GM18873 (cell line): ENCODE data around the gene NHEJ1.

ENCODE experiments used
- ATAC-seq: cut with Tn5 transposase; IDR thresholded peaks from one replicate; pipeline ENCODE4 v1.9.1; 2021; ENCODE audit warnings: mild to moderate bottlenecking, moderate library complexity, moderate number of reproducible peaks; ENCODE audit not compliant: unreplicated experiment, low FRiP score

Gene NHEJ1

DNA sequence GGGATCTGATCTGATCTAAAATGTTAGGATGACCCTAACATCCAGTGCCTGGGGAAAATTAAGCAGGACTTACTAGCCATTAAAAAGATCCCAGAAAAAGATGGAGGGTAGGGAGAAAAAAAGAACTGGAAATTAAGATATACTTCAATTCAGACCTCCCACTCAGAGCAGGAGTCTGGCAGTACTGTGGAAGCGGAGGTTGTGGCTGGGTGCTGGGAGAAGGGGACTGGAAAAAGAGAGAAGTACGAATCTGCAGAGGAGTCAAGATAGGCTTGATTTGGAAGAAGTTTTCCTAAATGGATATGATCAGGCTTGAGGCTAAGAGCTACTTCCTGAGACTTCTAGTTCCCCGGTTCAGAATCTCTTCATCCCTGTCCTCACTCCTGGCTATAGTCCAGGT lies 66.4 kb downstream of the NHEJ1 start:
- no peak for ATAC-seq

- no peak for ATAC-seq
Observed at GRCh38 chr2:219090436-219091299, 69.9 kb downstream of the NHEJ1 start.

GRCh38 chr2:219089330-219089729 lies 71.3 kb downstream of the NHEJ1 start:
- no peak for ATAC-seq

- no peak for ATAC-seq
Observed at GRCh38 chr2:219087848-219088247, 72.8 kb downstream of the NHEJ1 start.

- ATAC-seq = no peak
Observed at GRCh38 chr2:219087361-219087760, 73.3 kb downstream of the NHEJ1 start.

GRCh38 chr2:219086196-219086595 lies 74.4 kb downstream of the NHEJ1 start:
- no peak for ATAC-seq

- no peak for ATAC-seq
Observed at GRCh38 chr2:219084791-219085190, 75.8 kb downstream of the NHEJ1 start.

GRCh38 chr2:219082332-219082958 lies 78.2 kb downstream of the NHEJ1 start:
- no peak for ATAC-seq

DNA sequence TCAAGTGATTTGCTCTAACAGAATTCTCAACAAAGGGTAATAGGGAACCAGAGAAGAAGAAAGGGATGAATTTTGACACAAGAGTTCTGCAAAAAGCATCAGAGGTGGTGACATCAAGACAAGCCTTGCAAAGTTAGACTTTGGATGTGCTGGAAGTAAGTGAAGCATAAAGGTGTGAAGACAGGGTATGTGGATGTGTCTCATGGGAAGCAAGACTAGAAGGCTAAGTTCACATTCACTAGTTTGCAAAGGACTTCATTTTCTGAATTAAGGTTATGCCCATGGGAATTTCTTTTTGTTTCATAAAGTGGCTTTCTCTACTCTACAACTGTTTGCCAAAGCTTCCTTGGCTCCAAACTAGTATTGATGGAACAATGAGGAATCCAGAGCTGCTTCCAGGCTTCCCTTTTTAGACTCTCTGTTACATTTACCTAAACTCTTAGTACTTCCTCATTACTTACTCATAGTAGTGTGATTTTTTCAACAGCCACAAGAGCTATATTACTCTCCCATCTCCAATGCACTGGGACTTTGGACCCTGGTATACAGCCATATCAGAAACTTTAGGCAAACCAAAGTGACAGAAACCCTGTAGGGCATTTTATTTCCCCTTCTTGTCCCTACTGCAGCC lies 78.8 kb downstream of the NHEJ1 start:
- no peak for ATAC-seq

DNA sequence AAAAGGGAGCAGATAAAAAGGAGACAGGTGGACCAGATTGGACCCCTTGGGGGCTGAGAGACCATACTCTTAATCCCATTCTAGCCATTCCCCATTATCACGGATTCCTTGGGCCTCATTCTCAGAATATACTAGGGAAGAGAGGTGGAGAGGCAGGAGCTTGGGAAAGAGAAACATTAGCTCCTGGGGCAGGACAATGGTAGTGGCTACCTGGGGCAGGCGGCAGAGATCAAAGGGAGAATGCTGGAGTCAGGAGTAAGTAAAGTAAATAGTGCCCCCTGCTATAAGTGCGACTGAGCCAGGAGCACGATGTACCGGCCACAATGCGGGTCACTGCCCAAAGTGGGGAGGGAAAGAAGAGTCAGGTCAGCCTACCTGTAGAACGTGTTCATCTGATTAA lies 79.5 kb downstream of the NHEJ1 start:
- ATAC-seq = no peak

GRCh38 chr2:219079417-219079816 lies 81.2 kb downstream of the NHEJ1 start:
- no peak for ATAC-seq

DNA sequence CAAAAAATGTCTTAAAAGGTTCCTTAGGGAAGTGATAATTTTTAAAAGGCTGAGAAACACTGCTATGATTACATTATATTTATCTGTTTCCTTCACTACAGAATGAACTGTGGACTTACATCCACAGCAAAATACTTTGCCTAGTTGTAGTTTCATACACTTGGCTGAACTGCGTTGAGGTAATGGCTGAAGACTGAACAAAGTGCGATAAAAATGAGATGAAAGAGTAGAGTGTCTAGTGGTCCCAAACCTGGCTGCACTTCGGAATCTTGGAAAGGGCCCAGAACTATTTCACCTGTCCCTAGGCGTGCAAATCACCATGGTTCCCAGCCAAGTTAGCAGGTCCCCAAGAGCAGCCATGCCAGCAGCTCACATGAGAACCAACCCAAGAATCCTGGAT lies 81.7 kb downstream of the NHEJ1 start:
- no peak for ATAC-seq

- ATAC-seq = no peak
Observed at GRCh38 chr2:219078126-219078525, 82.5 kb downstream of the NHEJ1 start.

GRCh38 chr2:219076253-219076652 lies 84.4 kb downstream of the NHEJ1 start:
- ATAC-seq = no peak

DNA sequence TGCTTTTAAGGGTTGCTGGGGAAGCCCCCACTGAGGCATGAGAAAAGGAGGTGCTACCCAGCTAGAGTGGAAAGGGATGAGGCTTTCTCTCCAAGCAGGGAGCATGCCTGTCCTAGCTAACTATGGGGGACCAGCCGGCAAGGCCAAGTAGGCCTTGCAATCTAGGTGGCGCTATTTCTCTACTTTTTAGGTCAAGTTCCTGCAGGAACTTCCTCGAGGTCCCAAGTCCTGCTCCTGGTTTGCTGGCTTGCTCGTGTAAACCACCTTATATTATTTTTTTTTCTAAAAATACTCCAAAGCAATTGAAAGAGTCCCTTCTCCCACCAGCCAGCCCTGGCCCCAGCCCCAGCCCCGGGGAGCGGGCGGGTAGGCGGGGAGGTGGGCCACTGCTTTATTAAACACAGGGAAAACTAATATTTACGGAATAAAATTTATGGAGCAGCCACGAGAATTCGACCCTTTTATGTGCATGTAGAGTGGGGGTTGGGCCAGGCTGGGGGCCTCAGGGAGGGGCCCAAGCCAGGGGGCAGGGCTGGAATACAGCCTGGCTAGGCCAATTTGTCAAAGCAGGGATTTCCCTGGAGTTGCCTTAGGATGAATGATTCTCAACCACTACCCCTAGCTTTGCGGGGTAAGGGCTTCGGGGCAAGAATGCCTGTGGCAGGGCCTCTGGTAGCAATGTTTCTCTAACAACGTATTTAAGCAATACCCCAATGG lies 87.0 kb downstream of the NHEJ1 start:
- no peak for ATAC-seq

DNA sequence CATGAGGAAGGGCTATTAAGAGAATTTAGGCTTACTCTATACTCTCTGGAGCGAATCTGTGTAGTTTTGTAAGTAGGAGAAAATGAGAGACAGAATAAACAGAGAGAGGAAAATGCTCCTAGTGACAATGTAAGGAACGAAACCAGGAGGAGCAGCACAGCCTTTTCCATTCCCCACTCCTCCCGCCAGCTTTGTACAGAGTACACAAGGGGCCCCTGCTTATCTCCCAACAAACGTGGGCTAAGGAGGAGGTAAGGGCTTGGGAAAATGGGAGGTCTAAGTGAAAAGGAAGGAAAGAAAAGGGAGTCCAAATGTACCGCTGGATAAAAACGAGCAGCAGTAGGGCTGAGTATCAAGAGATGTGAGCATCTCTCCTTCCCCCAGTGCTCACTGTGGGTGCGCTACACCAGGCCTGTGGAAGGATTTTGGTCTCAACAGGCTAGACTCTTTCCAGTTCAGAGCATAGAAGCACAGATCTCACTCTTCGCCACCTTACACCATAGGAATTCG lies 87.8 kb downstream of the NHEJ1 start:
- no peak for ATAC-seq

GRCh38 chr2:219071131-219071816 lies 89.3 kb downstream of the NHEJ1 start:
- no peak for ATAC-seq

DNA sequence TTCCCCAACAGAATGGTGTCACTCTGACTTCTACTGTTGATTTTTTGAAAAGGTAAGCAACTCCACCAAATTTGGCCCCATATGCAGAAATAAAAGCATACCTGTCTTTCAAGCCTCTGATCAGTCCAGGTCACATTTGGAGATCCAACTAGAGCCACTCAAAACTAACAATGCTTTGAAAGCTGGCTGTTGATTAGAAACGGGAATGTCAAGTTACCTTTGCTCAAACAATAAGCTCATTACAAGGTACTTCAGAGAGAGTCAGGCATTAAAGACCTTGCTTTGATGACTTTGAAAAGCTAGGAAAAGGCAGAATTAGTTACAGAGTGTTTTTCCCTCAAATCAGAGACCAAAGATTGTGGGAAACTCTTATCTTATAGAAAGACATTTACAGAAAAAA lies 95.1 kb downstream of the NHEJ1 start:
- ATAC-seq = no peak

GRCh38 chr2:219062081-219062480 lies 98.5 kb downstream of the NHEJ1 start:
- ATAC-seq = no peak
